ENCODE measurements around the gene FAM174C.

FAM174C gene

GRCh38 chr19:1283207-1283916 lies 8.0 kb downstream of the FAM174C start:
- H3K9ac ChIP-seq: no peak overlapping the region
- H3K4me1 ChIP-seq: peaks cover 10 to 32% (median 20%) of the 10 kb centered on the region in 10 experiments
- H3K27me3 ChIP-seq: peaks cover 57 to 58% (median 58%) of the 10 kb centered on the region in 11 experiments
- peaks cover 6 to 81% (median 55%) of the 10 kb centered on the region in 11 experiments; a peak in 21 of 22 replicates for H4K20me1 ChIP-seq
- no peak overlapping the region for H3K4me3 ChIP-seq
- no peak overlapping the region for H3K27ac ChIP-seq
- no peak for TF ChIP-seq Cebpa-rat (IDR thresholded peaks at IDR 0.05)
- no peak overlapping the region for H3K4me2 ChIP-seq
- peaks cover 9 to 24% (median 13%) of the 10 kb centered on the region in 11 experiments; a peak in 21 of 22 replicates for H3K36me3 ChIP-seq
- H3K9me3 ChIP-seq (replicated peaks in 1 of 11): no peaks in the 10 kb centered on the region

- no peak overlapping the region for H3K9ac ChIP-seq
- no peak overlapping the region for H3K4me3 ChIP-seq
- H3K36me3 ChIP-seq: peaks cover 6 to 19% (median 7%) of the 10 kb centered on the region in 11 experiments; a peak in 21 of 22 replicates
- no peak overlapping the region for H3K27ac ChIP-seq
- H3K4me1 ChIP-seq: peaks cover 10 to 32% (median 20%) of the 10 kb centered on the region in 10 experiments
- no peaks in the 10 kb centered on the region for H3K9me3 ChIP-seq (replicated peaks in 1 of 11)
- peaks cover 6 to 81% (median 52%) of the 10 kb centered on the region in 11 experiments; a peak in 21 of 22 replicates for H4K20me1 ChIP-seq
- TF ChIP-seq Cebpa-rat (IDR thresholded peaks at IDR 0.05): no peak
- H3K4me2 ChIP-seq: no peak overlapping the region
- H3K27me3 ChIP-seq: peaks cover 62 to 64% (median 63%) of the 10 kb centered on the region in 11 experiments
These were observed 8.6 kb downstream of the FAM174C start for GRCh38 chr19:1283917-1284292.

DNA sequence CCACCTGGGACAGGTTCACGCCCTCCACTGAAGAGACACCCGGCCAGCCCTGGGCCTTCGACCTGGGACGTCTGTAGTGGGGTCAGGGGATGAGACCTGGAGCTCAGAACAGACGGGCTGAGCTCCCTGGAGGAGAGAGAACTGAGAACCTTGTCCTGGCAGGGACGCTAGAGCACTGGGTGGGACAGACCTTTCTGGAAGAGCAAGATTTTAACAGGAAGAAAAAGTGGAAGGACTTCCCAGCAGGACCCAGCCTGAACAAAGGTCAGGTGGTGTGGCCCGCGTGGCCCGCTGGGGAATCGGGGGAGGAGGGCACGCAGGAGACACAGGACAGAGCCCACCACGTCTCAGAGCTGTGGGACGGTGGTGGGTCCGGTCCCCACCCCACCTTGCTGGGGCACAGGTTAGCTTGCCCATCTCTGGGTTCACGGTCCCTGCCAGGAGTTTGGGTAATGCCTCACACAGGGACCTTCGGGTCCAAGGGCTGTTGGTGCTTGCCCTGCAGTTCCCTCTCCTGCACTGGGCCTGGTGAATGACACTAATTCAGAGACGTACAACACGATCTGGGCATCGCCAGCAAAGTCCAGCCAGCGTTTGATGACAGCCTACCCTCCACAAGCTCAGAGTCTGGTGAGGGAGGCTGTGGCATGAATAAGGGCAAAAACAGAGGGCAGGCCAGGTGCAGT lies 9.1 kb downstream of the FAM174C start:
- peaks cover 62 to 69% (median 69%) of the 10 kb centered on the region in 11 experiments for H3K27me3 ChIP-seq
- no peak overlapping the region for H3K4me3 ChIP-seq
- no peak overlapping the region for H3K27ac ChIP-seq
- no peak overlapping the region; a peak in 1 of 22 replicates for H3K4me2 ChIP-seq
- H3K36me3 ChIP-seq: peaks cover under 1 to 14% (median 2%) of the 10 kb centered on the region in 11 experiments; a peak in 19 of 22 replicates
- peaks cover 10 to 32% (median 21%) of the 10 kb centered on the region in 10 experiments for H3K4me1 ChIP-seq
- TF ChIP-seq Cebpa-rat (IDR thresholded peaks at IDR 0.05): no peak
- H4K20me1 ChIP-seq: peaks cover 6 to 81% (median 48%) of the 10 kb centered on the region in 11 experiments; a peak in 21 of 22 replicates
- H3K9ac ChIP-seq: no peak overlapping the region
- H3K9me3 ChIP-seq (replicated peaks in 1 of 11): no peaks in the 10 kb centered on the region

DNA sequence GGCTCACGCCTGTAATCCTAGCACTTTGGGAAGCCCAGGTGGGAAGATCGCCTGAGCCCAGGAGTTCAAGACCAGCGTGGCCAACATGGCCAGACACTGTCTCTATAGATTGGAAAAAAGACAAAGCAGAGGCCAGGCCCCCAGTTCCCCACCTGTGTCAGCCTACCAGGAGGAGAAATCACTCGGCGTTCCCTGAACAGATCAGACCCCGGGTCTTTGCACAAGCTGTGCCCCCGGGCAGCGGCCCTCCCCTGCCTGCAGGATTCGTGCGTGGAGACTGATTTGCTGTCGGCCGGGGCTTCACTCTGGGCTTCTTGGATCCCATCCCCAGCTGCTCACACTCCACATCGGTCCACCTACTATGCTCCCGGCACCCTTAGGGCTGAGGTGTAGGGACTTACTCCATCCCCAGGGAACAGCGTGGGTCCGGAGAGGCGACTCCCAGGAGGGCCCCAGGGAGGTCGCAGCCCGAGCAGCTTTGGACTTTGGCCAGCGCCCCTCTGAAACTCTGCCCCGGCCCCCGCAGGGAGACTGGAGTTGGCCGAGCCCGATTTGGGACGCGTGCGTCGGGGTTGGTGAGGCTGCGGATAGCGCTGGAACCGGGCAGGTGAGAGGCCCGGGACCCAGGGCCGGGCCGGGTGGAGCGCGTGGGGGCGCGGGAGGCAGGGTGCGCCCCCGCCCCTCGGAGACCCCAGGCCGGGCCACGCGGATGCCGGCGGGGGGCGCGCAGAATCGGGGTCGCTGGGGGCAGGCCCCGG lies 9.8 kb downstream of the FAM174C start:
- Histone ChIP-seq H4K20me1 (peaks cover 2 to 81% (median 47%) of the 10 kb centered on the region in 11 experiments; a peak in 21 of 22 replicates), H3K27me3 (peaks cover 62 to 76% (median 74%) of the 10 kb centered on the region in 11 experiments), H3K36me3 (peaks cover 0 to 7% (median 0%) of the 10 kb centered on the region in 11 experiments; a peak in 6 of 22 replicates), H3K4me3 (peak overlapping the region; percentile 47 to 71 (median 62); a peak in 17 of 20 replicates), H3K4me1 (peaks cover 10 to 28% (median 19%) of the 10 kb centered on the region in 10 experiments), H3K9me3 (replicated peaks in 1 of 11) (no peaks in the 10 kb centered on the region), H3K9ac (peak overlapping the region in 5 of 11 experiments; percentile 59 to 77 (median 73); a peak in 7 of 22 replicates), H3K27ac (no peak overlapping the region), H3K4me2 (peak overlapping the region; percentile 69 to 99 (median 96); a peak in 20 of 22 replicates)
- no peak for TF ChIP-seq Cebpa-rat (IDR thresholded peaks at IDR 0.05)

DNA sequence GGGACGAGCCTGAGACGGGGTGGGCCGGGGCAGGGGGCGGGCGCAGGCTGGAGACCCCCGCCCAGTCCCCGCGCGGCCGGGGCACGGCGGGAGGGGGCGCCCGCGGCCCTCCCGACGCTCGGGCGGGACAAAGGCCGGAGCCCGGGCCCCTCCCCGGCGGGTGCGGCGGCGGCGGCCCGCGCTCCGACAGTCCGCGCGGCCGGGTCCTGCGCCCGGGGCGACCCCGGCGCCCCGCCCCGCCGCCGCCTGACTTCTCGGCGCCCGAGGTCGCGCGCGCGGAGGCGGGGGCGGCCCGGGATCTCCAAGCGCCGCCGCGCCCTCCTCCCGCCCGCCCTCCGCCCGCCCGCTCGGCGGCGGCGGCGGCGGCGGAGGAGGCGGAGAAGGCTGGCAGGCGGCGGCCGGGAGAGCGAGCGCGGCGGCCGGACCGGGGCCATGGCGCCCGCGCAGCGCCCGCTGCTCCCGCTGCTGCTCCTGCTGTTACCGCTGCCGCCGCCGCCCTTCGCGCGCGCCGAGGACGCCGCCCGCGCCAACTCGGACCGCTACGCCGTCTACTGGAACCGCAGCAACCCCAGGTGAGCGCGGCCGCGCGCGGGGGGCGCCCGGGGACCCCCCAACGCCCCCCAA lies 10.5 kb downstream of the FAM174C start, which contains the start of gene EFNA2:
EFNA2 (plus strand) TSS at position 137 of the 624 bp plus-strand sequence; CDS start at position 433, 296 bp downstream.
- Histone ChIP-seq H3K9me3 (replicated peaks in 1 of 11) (no peaks in the 10 kb centered on the region), H3K9ac (peak within 1 kb of the TSS; percentile 25 to 77 (median 59); a peak in 19 of 22 replicates), H4K20me1 (peaks cover 0 to 81% (median 44%) of the 10 kb centered on the region in 11 experiments; a peak in 18 of 22 replicates), H3K4me3 (peak within 1 kb of the TSS; percentile 47 to 71 (median 62)), H3K27me3 (peaks cover 62 to 83% (median 81%) of the 10 kb centered on the region in 11 experiments), H3K27ac (peak within 1 kb of the TSS in 2 of 11 experiments; percentile 4 to 27; a peak in 1 of 22 replicates), H3K36me3 (peaks cover 0 to 1% (median 0%) of the 10 kb centered on the region in 11 experiments; a peak in 1 of 22 replicates), H3K4me1 (peaks cover 10 to 35% (median 23%) of the 10 kb centered on the region in 10 experiments), H3K4me2 (peak within 1 kb of the TSS; percentile 69 to 99 (median 96))
- no peak for TF ChIP-seq Cebpa-rat (IDR thresholded peaks at IDR 0.05)

GRCh38 chr19:1286487-1287353 lies 11.4 kb downstream of the FAM174C start:
- Histone ChIP-seq H4K20me1 (peaks cover 0 to 84% (median 52%) of the 10 kb centered on the region in 11 experiments; a peak in 17 of 22 replicates), H3K4me3 (peak overlapping the region; percentile 47 to 71 (median 62)), H3K4me2 (peak overlapping the region; percentile 69 to 99 (median 96)), H3K9ac (peak overlapping the region; percentile 25 to 77 (median 59); a peak in 18 of 22 replicates), H3K36me3 (no peaks in the 10 kb centered on the region), H3K27ac (peak overlapping the region in 2 of 11 experiments; percentile 4 to 27; a peak in 1 of 22 replicates), H3K4me1 (peaks cover 10 to 42% (median 32%) of the 10 kb centered on the region in 10 experiments), H3K27me3 (peaks cover 63 to 92% (median 89%) of the 10 kb centered on the region in 11 experiments), H3K9me3 (replicated peaks in 1 of 11) (no peaks in the 10 kb centered on the region)
- no peak for TF ChIP-seq Cebpa-rat (IDR thresholded peaks at IDR 0.05)

Measured in BLaER1 treated with 17β-estradiol and CSF1 and Interleukin-3, amounts not matched to agents 10 nM and 100 nM (cell line).